Gastroesophageal sphincter (tissue), 3 donors: Measurements from ENCODE around the gene VAV2.

Source experiments
- CTCF ChIP-seq, 4 experiments: fragments of 200-600 bp in 2 of 4; fragments of 450-650 bp in 2 of 4; sonication (generic) in 1 of 4; IDR thresholded peaks; one replicate each; pipeline ENCODE4 v1.5.1; 2017 to 2019; ENCODE audit warnings: antibody characterized with exemption in 4 of 4, mild to moderate bottlenecking in 2 of 4, moderate library complexity in 2 of 4
- EP300 ChIP-seq: sonication (generic); formaldehyde crosslinking; IDR thresholded peaks from one replicate; pipeline ENCODE4 v1.6.1; 2017; ENCODE audit warnings: antibody characterized with exemption, mild to moderate bottlenecking
- POLR2A ChIP-seq, 2 donors: fragments of 450-650 bp; IDR thresholded peaks; one replicate each; pipeline ENCODE4 v1.6.1; 2017; ENCODE audit warnings: antibody characterized with exemption in 2 of 2, mild to moderate bottlenecking in 2 of 2, moderate library complexity in 1 of 2
- POLR2AphosphoS5 ChIP-seq: sonication (generic); formaldehyde crosslinking; IDR thresholded peaks from one replicate; pipeline ENCODE4 v1.6.1; 2017; ENCODE audit warnings: antibody characterized with exemption

GRCh38 chr9:133893191-133893994, 98.7 kb downstream of the VAV2 start:
- no peak for TF ChIP-seq POLR2A (IDR thresholded peaks at IDR 0.05)
- TF ChIP-seq EP300 = no peak
- no peak for TF ChIP-seq CTCF (IDR thresholded peaks at IDR 0.05)
- TF ChIP-seq POLR2AphosphoS5 = no peak
